ENCODE measurements around the gene PTRHD1.

PTRHD1 gene

DNA sequence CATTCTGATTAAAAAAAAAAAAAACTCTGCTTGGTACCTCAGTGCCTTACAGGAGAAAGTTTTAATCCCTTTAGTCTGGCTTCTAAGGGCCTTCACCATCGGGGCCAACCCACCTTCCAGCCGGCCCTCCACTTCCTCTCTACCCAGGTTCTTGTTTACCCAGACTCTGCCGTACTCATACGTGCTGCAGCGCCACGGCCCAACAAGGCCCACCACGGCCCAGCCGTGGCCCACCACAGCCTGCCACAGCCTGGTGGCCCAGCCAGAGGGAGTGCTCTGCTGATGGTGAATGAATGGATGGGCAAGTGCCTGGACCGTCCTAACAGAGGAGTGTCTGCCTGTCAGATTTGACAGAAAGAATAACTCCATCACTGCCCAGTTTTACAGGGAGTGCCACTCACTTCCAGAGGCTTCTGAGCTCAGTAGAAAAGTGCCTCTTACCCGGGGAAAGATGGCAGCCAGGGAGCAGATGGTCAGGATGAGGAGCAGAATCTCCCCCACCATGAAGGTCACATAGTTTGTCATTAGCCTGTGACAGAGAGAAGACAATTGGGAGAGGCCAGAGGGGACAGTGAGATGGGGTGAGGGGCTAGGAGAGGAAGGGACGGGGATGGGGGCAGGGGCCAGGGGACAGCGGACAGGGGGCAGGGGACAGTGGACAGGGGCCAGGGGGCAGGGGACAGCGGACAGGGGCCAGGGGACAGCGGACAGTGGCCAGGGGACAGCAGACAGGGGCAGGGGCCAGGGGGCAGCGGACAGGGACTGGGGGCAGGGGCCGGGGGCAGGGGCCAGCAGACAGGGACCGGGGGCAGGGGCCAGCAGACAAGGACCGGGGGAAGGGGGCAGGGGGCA, 38.3 kb upstream of the PTRHD1 start:
- H3K9me3 ChIP-seq (ENCODE audit: insufficient read depth, low read length) = no peaks in the 10 kb centered on the region
- peaks cover 56% of the 10 kb centered on the region for H3K36me3 ChIP-seq (replicated peaks; ENCODE audit: low read depth, low read length)
- no peak overlapping the region for H3K9ac ChIP-seq (ENCODE audit: low read length)
- no peaks in the 10 kb centered on the region for H4K20me1 ChIP-seq (ENCODE audit: insufficient read depth, low read length)
- no peak overlapping the region for H3K4me2 ChIP-seq (ENCODE audit: low read length)
- TF ChIP-seq, protein P1, sequence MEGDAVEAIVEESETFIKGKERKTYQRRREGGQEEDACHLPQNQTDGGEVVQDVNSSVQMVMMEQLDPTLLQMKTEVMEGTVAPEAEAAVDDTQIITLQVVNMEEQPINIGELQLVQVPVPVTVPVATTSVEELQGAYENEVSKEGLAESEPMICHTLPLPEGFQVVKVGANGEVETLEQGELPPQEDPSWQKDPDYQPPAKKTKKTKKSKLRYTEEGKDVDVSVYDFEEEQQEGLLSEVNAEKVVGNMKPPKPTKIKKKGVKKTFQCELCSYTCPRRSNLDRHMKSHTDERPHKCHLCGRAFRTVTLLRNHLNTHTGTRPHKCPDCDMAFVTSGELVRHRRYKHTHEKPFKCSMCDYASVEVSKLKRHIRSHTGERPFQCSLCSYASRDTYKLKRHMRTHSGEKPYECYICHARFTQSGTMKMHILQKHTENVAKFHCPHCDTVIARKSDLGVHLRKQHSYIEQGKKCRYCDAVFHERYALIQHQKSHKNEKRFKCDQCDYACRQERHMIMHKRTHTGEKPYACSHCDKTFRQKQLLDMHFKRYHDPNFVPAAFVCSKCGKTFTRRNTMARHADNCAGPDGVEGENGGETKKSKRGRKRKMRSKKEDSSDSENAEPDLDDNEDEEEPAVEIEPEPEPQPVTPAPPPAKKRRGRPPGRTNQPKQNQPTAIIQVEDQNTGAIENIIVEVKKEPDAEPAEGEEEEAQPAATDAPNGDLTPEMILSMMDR (IDR thresholded peaks at IDR 0.05; ENCODE audit: low read depth, low read length) = no peak
- TF ChIP-seq EZH2phosphoT487 (IDR thresholded peaks at IDR 0.05; ENCODE audit: low read depth) = no peak
- no peaks in the 10 kb centered on the region for H3K4me1 ChIP-seq (ENCODE audit: low read length)
- no peaks in the 10 kb centered on the region for H3K27me3 ChIP-seq (ENCODE audit: low read depth, low read length)
- H3K27ac ChIP-seq (ENCODE audit: low read length) = no peak overlapping the region
- H2AFZ ChIP-seq (ENCODE audit: low read depth, low read length) = no peak overlapping the region
- no peaks in the 10 kb centered on the region for H3K79me2 ChIP-seq (ENCODE audit: low read length)
- no peak overlapping the region for H3K4me3 ChIP-seq (ENCODE audit: low read length)

DNA sequence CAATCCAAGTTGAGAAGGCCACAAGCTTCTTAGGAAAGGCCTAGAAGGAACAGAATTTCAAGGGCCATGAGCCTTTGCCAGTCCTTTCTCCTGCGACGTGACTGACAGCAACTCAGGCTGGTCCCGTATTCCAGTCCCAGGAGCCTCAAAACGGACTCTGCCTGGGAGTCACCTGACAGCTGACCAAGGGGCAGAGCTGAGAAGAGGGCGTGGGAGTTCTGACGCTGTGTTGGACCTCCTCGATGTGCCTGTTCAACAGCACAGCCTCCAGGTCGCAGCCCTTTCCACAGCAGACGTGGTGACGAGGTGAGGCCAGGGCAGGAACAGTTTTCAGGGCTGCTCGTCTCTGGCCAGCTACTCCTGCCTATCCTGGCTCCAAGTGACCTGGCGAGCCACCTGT, 37.6 kb upstream of the PTRHD1 start:
- H3K4me1 ChIP-seq (ENCODE audit: low read length) = no peaks in the 10 kb centered on the region
- TF ChIP-seq, protein P1 (IDR thresholded peaks at IDR 0.05; ENCODE audit: low read depth, low read length) = no peak
- no peak for TF ChIP-seq EZH2phosphoT487 (IDR thresholded peaks at IDR 0.05; ENCODE audit: low read depth)
- H3K9me3 ChIP-seq (ENCODE audit: insufficient read depth, low read length) = no peaks in the 10 kb centered on the region
- no peak overlapping the region for H2AFZ ChIP-seq (ENCODE audit: low read depth, low read length)
- peaks cover 56% of the 10 kb centered on the region for H3K36me3 ChIP-seq (replicated peaks; ENCODE audit: low read depth, low read length)
- no peak overlapping the region for H3K9ac ChIP-seq (ENCODE audit: low read length)
- no peaks in the 10 kb centered on the region for H3K79me2 ChIP-seq (ENCODE audit: low read length)
- H3K27me3 ChIP-seq (ENCODE audit: low read depth, low read length) = no peaks in the 10 kb centered on the region
- H3K27ac ChIP-seq (ENCODE audit: low read length) = no peak overlapping the region
- no peak overlapping the region for H3K4me3 ChIP-seq (ENCODE audit: low read length)
- H4K20me1 ChIP-seq (ENCODE audit: insufficient read depth, low read length) = no peaks in the 10 kb centered on the region
- H3K4me2 ChIP-seq (ENCODE audit: low read length) = no peak overlapping the region

DNA sequence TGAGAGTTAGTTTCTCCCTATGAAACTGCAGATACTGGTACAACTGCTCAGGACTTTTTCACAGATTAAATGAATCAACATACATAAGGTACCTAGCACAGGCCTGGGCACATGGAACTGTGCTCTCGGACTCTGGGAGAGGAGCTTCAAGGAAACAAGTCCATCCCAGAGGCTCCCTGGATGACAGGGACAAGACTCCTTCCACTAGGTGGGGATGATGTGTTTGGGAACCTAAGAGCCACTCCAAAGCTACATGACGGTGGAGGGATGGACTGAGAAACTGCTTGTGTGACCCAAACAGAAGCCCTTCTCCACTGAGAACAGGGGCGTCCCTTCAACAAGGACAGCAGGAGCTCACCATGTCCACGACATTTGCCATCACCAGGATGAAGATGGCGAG, 37.2 kb upstream of the PTRHD1 start:
- Histone ChIP-seq H2AFZ (ENCODE audit: low read depth, low read length) (no peak overlapping the region), H3K4me2 (ENCODE audit: low read length) (no peak overlapping the region), H3K27me3 (ENCODE audit: low read depth, low read length) (no peaks in the 10 kb centered on the region), H4K20me1 (ENCODE audit: insufficient read depth, low read length) (no peaks in the 10 kb centered on the region), H3K4me3 (ENCODE audit: low read length) (no peak overlapping the region), H3K9me3 (ENCODE audit: insufficient read depth, low read length) (no peaks in the 10 kb centered on the region), H3K36me3 (replicated peaks; ENCODE audit: low read depth, low read length) (peaks cover 60% of the 10 kb centered on the region), H3K4me1 (ENCODE audit: low read length) (no peaks in the 10 kb centered on the region), H3K79me2 (ENCODE audit: low read length) (no peaks in the 10 kb centered on the region), H3K9ac (ENCODE audit: low read length) (no peak overlapping the region), H3K27ac (ENCODE audit: low read length) (no peak overlapping the region)
- no peak for TF ChIP-seq EZH2phosphoT487 (IDR thresholded peaks at IDR 0.05; ENCODE audit: low read depth)
- TF ChIP-seq, protein P1 (IDR thresholded peaks at IDR 0.05; ENCODE audit: low read depth, low read length) = no peak

DNA sequence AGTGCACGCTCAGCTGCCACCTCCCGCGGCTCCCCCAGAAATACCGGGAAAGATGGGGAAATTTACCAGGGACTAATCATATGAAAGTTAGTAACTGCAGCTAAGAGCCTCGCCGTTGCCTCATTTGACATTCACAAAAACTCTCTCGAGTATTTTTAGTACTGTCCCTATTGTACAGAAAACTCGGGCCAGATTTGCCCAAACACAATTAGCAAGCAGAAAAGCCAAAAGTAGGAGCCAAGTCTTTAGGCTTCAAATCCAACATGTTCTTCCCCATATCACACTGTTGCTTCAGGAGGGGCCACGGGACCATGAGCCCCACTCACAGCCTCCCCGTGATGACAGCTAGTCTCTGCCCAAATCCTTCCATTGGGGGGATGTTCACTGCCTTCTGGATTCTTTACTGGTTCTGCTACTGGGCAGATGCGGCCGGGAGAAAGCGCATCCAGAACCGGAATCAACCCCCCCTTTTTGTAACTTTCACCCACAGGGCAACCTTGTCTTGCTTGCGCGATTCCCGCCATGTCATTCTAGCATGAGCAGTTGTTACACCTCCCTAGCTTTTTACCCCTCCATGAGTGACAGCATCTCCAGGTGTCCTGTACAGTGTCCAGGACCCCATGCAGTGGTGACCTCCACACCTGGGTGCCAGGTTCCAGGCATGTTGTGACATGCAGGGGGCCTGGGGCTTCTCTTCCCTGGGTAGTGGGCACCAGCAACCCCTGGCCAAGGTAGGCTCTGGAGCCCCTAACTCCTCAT, 35.2 kb upstream of the PTRHD1 start:
- H3K36me3 ChIP-seq (replicated peaks; ENCODE audit: low read depth, low read length) = peaks cover 52% of the 10 kb centered on the region

More for the DNA sequence above, 35.2 kb upstream of the PTRHD1 start:
- no peak overlapping the region for H3K4me2 ChIP-seq (ENCODE audit: low read length)
- H3K9ac ChIP-seq (ENCODE audit: low read length) = no peak overlapping the region
- no peaks in the 10 kb centered on the region for H3K27me3 ChIP-seq (ENCODE audit: low read depth, low read length)
- no peaks in the 10 kb centered on the region for H3K79me2 ChIP-seq (ENCODE audit: low read length)
- H3K27ac ChIP-seq (ENCODE audit: low read length) = no peak overlapping the region
- H3K4me1 ChIP-seq (ENCODE audit: low read length) = peaks cover 4% of the 10 kb centered on the region
- no peak overlapping the region for H3K4me3 ChIP-seq (ENCODE audit: low read length)
- TF ChIP-seq, protein P1 (IDR thresholded peaks at IDR 0.05; ENCODE audit: low read depth, low read length) = no peak
- no peak for TF ChIP-seq EZH2phosphoT487 (IDR thresholded peaks at IDR 0.05; ENCODE audit: low read depth)
- H2AFZ ChIP-seq (ENCODE audit: low read depth, low read length) = no peak overlapping the region
- no peaks in the 10 kb centered on the region for H4K20me1 ChIP-seq (ENCODE audit: insufficient read depth, low read length)
- H3K9me3 ChIP-seq (ENCODE audit: insufficient read depth, low read length) = no peaks in the 10 kb centered on the region

Data from OCI-LY3 (cell line).